ENCODE measurements around the gene DNAH11.
"Not testable (repeated sequence)": the region's sequence is repeated elsewhere in the genome, so short reads cannot be mapped to it uniquely, and the experiment has no call there.

DNAH11 gene
- total RNA-seq, result 0.13 to 0.18 reads per million in 2 experiments

GRCh38 chr7:21542891-21543527 is at the start of gene DNAH11:
TSS of gene DNAH11 (plus strand) at chr7:21543039. CDS start at chr7:21543246, 207 bp downstream.
- DNase-seq (ENCODE audit: low read depth), result no peak

GRCh38 chr7:21495731-21496130 is 47.1 kb upstream of the DNAH11 start:
- no peak for DNase-seq (ENCODE audit: low read depth)

- DNase-seq (ENCODE audit: low read depth), result no peak
Observed at GRCh38 chr7:21497072-21497471, 45.8 kb upstream of the DNAH11 start.

GRCh38 chr7:21500117-21500832 is 42.6 kb upstream of the DNAH11 start:
- DNase-seq (ENCODE audit: low read depth), result no peak

- no peak for DNase-seq (ENCODE audit: low read depth)
Observed at GRCh38 chr7:21504021-21504420, 38.8 kb upstream of the DNAH11 start.

GRCh38 chr7:21507627-21508343 is 35.1 kb upstream of the DNAH11 start:
- DNase-seq (ENCODE audit: low read depth), result no peak

- DNase-seq (ENCODE audit: low read depth), result no peak
Observed at GRCh38 chr7:21508538-21508937, 34.3 kb upstream of the DNAH11 start.

- DNase-seq (ENCODE audit: low read depth), result no peak
Observed at GRCh38 chr7:21514062-21514461, 28.8 kb upstream of the DNAH11 start.

GRCh38 chr7:21524680-21525079 is 18.2 kb upstream of the DNAH11 start:
- no peak for DNase-seq (ENCODE audit: low read depth)

GRCh38 chr7:21526007-21526406 is 16.8 kb upstream of the DNAH11 start:
- DNase-seq (ENCODE audit: low read depth), result no peak

- DNase-seq (ENCODE audit: low read depth), result no peak
Observed at GRCh38 chr7:21526448-21526847, 16.4 kb upstream of the DNAH11 start.

- DNase-seq (ENCODE audit: low read depth), result not testable (repeated sequence)
Observed at GRCh38 chr7:21532485-21532884, 10.4 kb upstream of the DNAH11 start.

- not testable (repeated sequence) for DNase-seq (ENCODE audit: low read depth)
Observed at GRCh38 chr7:21533646-21534045, 9.2 kb upstream of the DNAH11 start.

- DNase-seq (ENCODE audit: low read depth), result not testable (repeated sequence)
Observed at GRCh38 chr7:21536445-21537118, 6.3 kb upstream of the DNAH11 start.

GRCh38 chr7:21538936-21539495 is 3.8 kb upstream of the DNAH11 start:
- DNase-seq (ENCODE audit: low read depth), result no peak

GRCh38 chr7:21543528-21544302 is 876 bp downstream of the DNAH11 start:
- DNase-seq (ENCODE audit: low read depth), result no peak

GRCh38 chr7:21544303-21544656 is 1.4 kb downstream of the DNAH11 start:
- DNase-seq (ENCODE audit: low read depth), result no peak

GRCh38 chr7:21544715-21545114 is 1.9 kb downstream of the DNAH11 start:
- DNase-seq (ENCODE audit: low read depth), result no peak

GRCh38 chr7:21547501-21547900 is 4.7 kb downstream of the DNAH11 start:
- DNase-seq (ENCODE audit: low read depth), result no peak

GRCh38 chr7:21548491-21548890 is 5.7 kb downstream of the DNAH11 start:
- no peak for DNase-seq (ENCODE audit: low read depth)

GRCh38 chr7:21550076-21550475 is 7.2 kb downstream of the DNAH11 start:
- DNase-seq (ENCODE audit: low read depth), result no peak

Data from T follicular helper cell (primary cell).